WI38 (cell line): ENCODE measurements around the gene SEPTIN5.
"Not testable (repeated sequence)": the region's sequence is repeated elsewhere in the genome, so short reads cannot be mapped to it uniquely, and the experiment has no call there.

Experiments
- H3K4me3 ChIP-seq: 2 replicates; pipeline ENCODE4 v1.5.1; 2011; ENCODE audit warnings: low read depth, mild to moderate bottlenecking, control low read depth, low read length
- CTCF ChIP-seq: IDR thresholded peaks from 2 replicates; pipeline ENCODE4 v1.5.1; 2012; ENCODE audit warnings: low read depth, mild to moderate bottlenecking, control low read depth, low read length

The SEPTIN5 gene

DNA sequence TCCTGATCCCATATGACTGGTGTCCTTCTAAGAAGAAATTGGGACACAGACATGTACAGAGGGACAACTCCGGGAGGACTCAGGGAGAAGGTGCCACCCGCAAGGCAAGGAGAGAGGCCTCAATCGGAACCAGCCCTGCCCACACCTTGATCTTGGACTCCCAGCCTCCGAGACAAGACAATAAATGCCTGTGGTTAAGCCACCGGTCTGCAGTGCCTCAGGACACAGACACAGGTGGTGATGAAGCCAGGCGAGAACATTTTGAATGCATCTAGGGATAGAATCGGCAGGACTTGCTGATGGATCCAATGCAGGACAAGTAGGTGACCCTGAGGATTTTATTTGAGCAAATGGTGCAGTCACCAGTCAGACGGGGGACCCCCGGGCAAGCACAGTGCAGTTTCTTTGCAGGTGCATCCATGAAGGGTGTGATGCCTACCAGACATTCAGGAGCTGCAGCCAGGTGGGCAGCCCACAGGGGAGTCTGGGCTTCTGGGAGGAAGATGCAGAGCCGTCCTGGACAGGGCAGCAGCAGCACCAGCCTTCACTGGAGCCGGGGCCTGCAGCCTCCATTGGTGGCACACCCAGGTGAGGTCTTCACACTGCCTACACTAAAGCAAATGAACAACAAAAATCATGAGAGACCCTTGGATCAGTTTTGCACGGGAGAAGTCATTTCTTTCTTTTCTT, 20.2 kb upstream of the SEPTIN5 start:
- H3K4me3 ChIP-seq = no peak overlapping the region
- TF ChIP-seq CTCF = no peak

DNA sequence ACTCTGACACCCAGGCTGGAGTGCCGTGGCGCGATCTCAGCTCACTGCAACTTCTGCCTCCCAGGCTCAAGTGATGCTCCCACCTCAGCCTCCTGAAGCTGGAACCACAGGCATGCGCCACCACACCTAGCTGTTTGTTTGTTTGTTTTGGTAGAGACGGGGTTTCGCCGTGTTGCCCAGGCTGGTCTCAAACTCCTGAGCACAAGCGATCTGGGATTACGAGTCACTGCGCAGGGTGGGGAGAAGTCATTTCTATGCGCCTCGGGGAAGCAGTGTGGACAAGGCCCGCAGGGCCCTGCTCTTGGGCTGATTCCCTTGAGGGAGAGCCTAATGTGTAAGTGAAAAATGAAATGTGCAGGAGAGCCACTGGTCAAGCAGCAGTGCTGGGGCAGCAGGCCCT, 19.6 kb upstream of the SEPTIN5 start:
- H3K4me3 ChIP-seq = no peak overlapping the region
- no peak for TF ChIP-seq CTCF

GRCh38 chr22:19696504-19697276, 17.6 kb upstream of the SEPTIN5 start:
- TF ChIP-seq CTCF = no peak
- H3K4me3 ChIP-seq = no peak overlapping the region

GRCh38 chr22:19697871-19698270, 16.4 kb upstream of the SEPTIN5 start:
- not testable (repeated sequence) for H3K4me3 ChIP-seq

- no peak for TF ChIP-seq CTCF
- no peak overlapping the region for H3K4me3 ChIP-seq
These were observed 13.4 kb upstream of the SEPTIN5 start for GRCh38 chr22:19700790-19701419.

DNA sequence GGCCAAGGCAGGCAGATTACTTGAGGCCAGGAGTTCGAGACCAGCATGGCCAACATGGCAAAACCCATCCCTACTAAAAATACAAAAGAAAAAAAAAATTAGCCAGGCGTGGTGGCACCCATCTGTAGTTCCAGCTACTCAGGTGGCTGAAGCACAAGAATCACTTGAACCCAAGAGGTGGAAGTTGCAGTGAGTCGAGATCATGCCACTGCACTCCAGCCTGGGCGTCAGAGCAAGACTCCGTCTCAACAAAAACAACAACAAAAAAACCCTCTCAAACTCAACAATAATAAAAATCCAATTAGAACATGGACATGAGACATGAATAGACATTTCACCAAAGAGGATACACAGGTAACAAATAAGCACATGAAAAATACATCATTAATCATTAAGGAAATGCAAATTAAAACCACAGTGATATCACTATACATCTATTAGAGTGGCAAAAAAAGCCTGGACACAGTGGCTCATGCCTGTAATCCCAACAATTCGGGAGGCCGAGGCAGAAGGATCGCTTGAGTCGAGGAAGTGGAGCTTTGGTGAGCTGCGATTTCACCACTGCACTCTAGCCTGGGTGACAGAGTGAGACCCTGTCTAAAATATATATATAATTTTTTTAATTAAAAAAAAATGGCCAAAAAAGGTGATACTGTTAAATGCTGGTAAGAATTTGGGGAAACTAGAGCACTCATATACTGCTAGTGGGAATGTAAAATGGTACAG, 12.7 kb upstream of the SEPTIN5 start:
- no peak overlapping the region for H3K4me3 ChIP-seq

More for the DNA sequence above, 12.7 kb upstream of the SEPTIN5 start:
- no peak for TF ChIP-seq CTCF
